Fibroblast of the conjunctiva (primary cell): ENCODE measurements around the gene POFUT1.
A peak's percentile ranks its signal among the peaks of the same experiment; 100 is the strongest.

Experiments
- DNase-seq: peaks from one replicate; pipeline ENCODE4 v3.0.0-alpha.2; 2010; ENCODE audit warnings: low read depth

The POFUT1 gene

DNA sequence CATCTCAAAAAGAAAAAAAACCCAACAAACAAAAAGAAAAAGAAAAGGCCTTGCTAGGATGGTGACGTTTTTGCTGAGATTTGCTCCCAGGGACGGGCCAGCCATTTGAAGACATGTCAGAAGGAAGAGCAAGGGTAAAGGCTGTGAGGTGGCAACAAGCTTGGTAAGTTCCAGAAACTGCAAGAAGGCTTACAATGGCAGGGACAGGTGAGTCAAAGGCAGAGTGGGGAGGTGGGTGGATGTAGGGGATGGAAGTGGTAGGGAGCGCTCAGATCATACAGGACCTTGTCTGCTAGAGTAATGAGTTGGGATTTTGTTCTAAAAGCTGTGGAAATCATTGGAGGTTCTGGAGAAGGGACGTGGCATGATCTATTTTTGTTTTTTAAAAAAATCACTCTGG is 74.0 kb downstream of the POFUT1 start:
- DNase-seq, result no peak

GRCh38 chr20:32282461-32282860 is 74.8 kb downstream of the POFUT1 start:
- DNase-seq, result no peak

DNA sequence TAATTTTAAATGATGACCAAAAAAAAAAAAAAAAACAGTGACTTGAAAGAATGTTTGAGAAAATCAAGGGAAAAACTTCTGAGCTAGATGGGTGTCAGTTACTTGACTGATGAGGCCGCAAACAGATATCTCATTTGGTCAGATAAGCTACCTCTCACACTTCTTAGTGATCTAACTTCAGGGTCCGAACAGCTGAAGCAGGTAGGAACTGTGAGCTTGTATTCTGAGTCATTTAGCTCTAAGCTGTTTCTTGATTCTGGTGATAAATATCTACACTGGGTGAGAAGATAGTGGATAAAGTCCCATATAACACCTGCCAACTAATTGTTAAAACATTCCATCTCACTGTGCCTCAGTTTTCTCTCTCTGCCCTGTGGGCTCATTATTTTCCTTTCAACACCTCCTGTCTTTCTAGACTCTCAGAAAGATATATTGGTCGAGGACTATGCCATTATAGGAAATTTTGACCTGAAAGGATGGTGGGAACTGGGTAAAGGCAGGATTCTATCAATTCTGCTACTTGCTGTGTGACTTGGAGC is 77.5 kb downstream of the POFUT1 start:
- DNase-seq, result no peak

DNA sequence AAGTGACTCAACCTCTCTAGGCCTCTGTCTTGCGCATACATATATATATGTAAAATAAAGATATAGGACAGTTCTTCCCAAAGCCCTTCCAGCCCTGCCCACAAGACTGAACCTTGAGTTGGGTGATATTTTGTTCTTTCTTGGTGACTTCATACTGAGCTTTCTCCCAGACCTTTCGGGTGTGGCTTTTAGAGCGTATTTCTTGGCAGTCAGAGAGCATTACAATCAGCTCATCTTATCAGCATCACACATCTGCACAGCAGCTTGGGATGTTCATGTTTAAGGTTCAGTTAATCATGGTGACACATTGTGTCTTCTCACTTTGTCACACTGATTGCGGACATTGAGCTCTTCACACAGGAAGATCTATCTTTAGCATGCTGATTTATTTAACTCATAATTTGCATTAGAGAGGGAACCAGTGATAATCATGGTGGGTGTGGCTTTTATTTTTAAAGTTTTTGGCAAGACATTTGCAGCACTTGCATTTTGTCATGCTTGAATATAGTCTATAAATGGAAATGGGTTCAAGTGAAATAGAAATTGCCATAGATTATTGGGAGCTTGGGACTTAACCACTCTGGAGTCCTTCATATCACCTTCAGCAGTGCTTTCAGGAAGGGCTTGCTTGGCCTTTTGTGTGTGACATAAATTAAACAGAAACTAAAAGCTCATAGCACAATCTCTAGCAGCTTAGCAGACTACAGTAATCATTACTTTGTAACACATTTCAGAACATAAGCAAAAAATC is 78.1 kb downstream of the POFUT1 start:
- DNase-seq, result peak; percentile 8

- DNase-seq, result no peak
Measured at GRCh38 chr20:32287231-32287638, 79.6 kb downstream of the POFUT1 start.
